Measurements from ENCODE around the gene TSPO. TPM values are rescaled to one million over a fixed set of nuclear protein-coding genes. Genes with fewer than 3 reads are reported as not detected.

The TSPO gene
- total and polyA plus RNA-seq, 2 donors from 2014 or later: 134 to 173 TPM

GRCh38 chr22:43208703-43209522, 57.6 kb downstream of the TSPO start:
- H3K9ac ChIP-seq (ENCODE audit: low read length in 3 of 3): no peak overlapping the region
- no peak for TF ChIP-seq CTCF (IDR thresholded peaks at IDR 0.05; ENCODE audit: borderline replicate concordance, extremely low read depth, insufficient read depth)
- intact Hi-C loops (cut with DNase I): no loop called here
- no peaks in the 10 kb centered on the region for H3K27me3 ChIP-seq (ENCODE audit: control insufficient read depth, insufficient read depth, low read length)
- DNase-seq (peak in 1 of 5 donors; percentile 50), FAIRE-seq (no peak)
- H3K9me3 ChIP-seq (ENCODE audit: control insufficient read depth in 2 of 3, insufficient read depth in 1 of 3, low read length in 3 of 3): no peaks in the 10 kb centered on the region
- no peak overlapping the region for H3K4me3 ChIP-seq (ENCODE audit: low read length in 3 of 3)
- H3K4me1 ChIP-seq (ENCODE audit: control insufficient read depth in 2 of 3, insufficient read depth in 2 of 3, low read depth in 1 of 3, low read length in 3 of 3): no peaks in the 10 kb centered on the region
- H3K36me3 ChIP-seq (ENCODE audit: control insufficient read depth in 2 of 3, insufficient read depth in 3 of 3, low read length in 3 of 3): no peaks in the 10 kb centered on the region
- H3K27ac ChIP-seq (ENCODE audit: low read depth in 2 of 2, low read length in 2 of 2): no peak overlapping the region

DNA sequence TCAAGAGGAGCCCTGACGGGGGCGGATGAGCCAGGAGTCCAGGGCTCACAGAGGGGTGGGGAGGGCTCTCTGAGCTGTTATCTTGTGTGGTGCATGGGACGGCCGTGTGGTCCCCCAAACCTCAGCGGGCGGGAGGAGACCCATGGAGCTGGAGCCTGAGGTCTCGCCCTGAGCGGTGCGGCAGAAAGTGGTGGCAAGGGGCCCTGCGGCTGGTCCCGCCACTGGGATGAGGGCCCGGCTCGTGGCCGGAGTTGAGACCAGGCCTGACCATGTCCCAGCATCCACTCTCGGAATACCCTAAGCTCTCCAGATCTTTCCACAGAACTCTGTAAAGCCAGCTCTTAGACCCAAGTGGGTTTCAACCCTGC, 58.1 kb downstream of the TSPO start:
- Histone ChIP-seq H3K36me3 (ENCODE audit: control insufficient read depth in 2 of 3, insufficient read depth in 3 of 3, low read length in 3 of 3) (no peaks in the 10 kb centered on the region), H3K9me3 (ENCODE audit: control insufficient read depth in 2 of 3, insufficient read depth in 1 of 3, low read length in 3 of 3) (no peaks in the 10 kb centered on the region), H3K27me3 (ENCODE audit: control insufficient read depth, insufficient read depth, low read length) (no peaks in the 10 kb centered on the region), H3K27ac (ENCODE audit: low read depth in 2 of 2, low read length in 2 of 2) (no peak overlapping the region), H3K9ac (ENCODE audit: low read length in 3 of 3) (no peak overlapping the region), H3K4me1 (ENCODE audit: control insufficient read depth in 2 of 3, insufficient read depth in 2 of 3, low read depth in 1 of 3, low read length in 3 of 3) (no peaks in the 10 kb centered on the region), H3K4me3 (ENCODE audit: low read length in 3 of 3) (no peak overlapping the region)
- DNase-seq (peak in 1 of 5 donors; percentile 55), FAIRE-seq (no peak)
- intact Hi-C loops (cut with DNase I): no loop called here
- TF ChIP-seq CTCF (IDR thresholded peaks at IDR 0.05; ENCODE audit: borderline replicate concordance, extremely low read depth, insufficient read depth): no peak

DNA sequence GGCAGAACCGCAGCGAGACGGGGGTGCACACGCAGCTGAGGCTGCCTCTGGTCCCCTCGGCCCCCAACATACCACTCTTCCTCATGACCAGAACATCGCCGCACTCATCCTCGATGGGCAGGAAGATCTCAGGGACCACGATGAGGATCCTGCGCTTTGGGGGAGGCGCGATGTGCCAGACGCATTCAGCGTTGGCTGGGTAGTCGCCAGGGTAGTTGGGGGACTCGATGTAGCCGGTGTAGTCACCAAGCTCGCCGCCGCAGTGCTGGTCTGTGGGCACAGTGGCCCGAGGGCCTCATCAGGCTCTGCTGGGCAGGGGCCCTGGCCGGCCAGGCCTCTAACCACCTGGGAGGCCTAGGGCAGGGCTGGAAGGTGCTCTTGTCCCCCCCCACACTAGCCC, 58.6 kb downstream of the TSPO start:
- Histone ChIP-seq H3K27me3 (ENCODE audit: control insufficient read depth, insufficient read depth, low read length) (no peaks in the 10 kb centered on the region), H3K9me3 (ENCODE audit: control insufficient read depth in 2 of 3, insufficient read depth in 1 of 3, low read length in 3 of 3) (no peaks in the 10 kb centered on the region), H3K4me1 (ENCODE audit: control insufficient read depth in 2 of 3, insufficient read depth in 2 of 3, low read depth in 1 of 3, low read length in 3 of 3) (no peaks in the 10 kb centered on the region), H3K4me3 (ENCODE audit: low read length in 3 of 3) (no peak overlapping the region), H3K27ac (ENCODE audit: low read depth in 2 of 2, low read length in 2 of 2) (no peak overlapping the region), H3K9ac (ENCODE audit: low read length in 3 of 3) (no peak overlapping the region), H3K36me3 (ENCODE audit: control insufficient read depth in 2 of 3, insufficient read depth in 3 of 3, low read length in 3 of 3) (no peaks in the 10 kb centered on the region)
- intact Hi-C loops (cut with DNase I): no loop called here
- DNase-seq (no peak), FAIRE-seq (no peak)
- TF ChIP-seq CTCF (IDR thresholded peaks at IDR 0.05; ENCODE audit: borderline replicate concordance, extremely low read depth, insufficient read depth): no peak

Data from kidney (tissue), 14 donors.